Stimulated activated CD8-positive, alpha-beta memory T cell treated with anti-CD3 and anti-CD28 coated beads, Interleukin-15, amount 100 ng/mL, for 48 hours (primary cell): ENCODE data around the gene STK32B.

ENCODE experiments used
- DNase-seq, 2 donors: peaks; one replicate each; pipeline ENCODE4 v3.0.0-alpha.2; 2020; ENCODE audit warnings: low read depth in 2 of 2

The STK32B gene

DNA sequence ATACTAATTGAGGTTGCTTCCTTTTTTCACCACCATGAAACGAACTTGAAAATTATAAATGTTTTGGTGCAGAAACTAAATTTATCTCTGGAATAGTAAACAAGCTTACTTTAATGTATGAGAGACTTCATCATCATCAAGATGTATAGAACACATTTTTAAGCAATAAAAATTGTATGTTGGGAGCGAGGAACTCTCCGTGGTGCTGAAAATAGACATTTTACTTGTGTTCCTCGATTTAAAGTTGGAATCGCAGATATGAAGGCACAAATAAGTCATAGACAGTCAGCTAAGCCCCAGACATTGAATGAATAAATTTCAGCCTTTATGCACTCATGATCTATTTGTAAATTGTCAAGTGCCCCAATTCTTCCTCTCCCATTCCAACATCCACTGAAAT lies 310.7 kb downstream of the STK32B start:
- DNase-seq = no peak

DNA sequence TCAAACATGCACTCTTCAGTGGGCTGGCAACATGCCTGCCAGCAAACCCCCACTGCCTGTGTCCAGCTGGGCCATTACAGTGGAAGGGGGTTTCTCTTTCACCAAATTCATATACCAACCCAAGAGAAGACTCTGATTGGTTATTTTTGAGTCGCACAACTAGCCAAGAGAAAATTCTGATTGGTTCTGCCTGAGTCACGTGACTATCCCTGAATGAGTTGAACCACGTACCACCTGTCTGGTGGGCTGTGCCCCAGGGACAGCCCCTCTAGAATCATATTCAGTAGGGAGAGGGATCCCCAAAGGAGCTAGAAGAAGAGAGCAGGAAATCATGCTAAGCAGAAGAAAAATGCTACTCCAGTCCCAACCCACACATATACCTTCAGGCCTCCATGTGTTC lies 313.1 kb downstream of the STK32B start:
- no peak for DNase-seq

DNA sequence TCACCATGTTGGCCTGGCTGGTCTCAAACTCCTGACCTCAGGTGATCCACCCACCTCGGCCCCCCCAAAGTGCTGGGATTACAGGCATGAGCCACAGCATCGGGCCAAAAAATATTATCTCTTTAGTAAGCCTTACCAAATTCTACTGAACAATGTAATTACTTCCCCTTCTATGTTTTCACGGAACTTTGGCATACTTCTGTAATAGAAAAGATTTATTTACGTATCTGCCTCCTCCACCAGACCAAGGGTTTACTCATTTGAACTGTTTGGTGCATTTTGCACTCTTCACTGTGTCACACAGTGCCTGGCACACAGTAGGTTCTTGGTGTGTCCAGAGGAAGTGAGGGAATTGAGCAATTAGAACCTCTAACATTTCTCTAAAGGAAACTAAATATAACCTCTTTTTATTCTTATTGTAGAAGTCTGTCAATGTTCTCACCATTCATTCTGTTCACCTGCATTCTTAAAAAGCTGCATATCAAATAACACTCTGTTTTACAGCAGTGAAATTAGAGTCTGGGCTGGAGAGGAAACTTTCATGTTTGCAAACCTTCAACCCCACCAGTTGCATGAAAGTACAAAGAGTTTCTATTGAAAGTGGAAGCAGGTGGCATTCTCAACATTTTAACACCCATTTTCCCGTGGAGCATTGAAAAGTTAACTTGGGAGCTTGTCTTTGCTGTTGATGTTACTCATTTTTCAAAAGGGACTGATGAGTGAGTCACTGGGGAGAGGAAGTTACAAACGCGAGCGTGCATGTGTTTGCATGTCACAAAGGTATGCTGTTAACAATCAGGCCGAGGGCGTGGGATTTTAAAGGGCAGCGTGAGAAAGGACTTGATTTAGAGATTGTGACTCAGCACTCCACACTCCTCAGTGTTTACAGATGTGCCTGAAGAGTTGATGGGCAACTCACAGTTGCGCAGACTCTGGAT lies 314.1 kb downstream of the STK32B start:
- no peak for DNase-seq

DNA sequence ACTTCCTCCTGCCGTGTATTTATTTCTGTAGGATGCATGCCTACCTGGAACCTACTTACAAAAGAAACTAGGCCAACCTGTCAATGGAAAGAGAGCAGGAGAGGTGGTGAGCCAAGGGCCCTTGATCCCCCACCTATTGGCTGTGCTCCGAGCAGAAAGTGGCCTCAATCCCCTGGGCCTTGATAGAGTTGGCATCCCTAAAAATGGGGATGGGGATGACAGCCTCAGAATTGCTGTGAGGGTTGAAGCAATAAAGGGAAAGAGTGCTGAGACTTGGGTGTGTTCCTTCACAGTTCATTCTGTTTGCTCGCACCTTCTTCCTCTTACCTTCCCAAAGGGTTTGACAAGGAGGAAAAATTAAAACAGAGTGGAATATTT lies 314.7 kb downstream of the STK32B start:
- DNase-seq = no peak

DNA sequence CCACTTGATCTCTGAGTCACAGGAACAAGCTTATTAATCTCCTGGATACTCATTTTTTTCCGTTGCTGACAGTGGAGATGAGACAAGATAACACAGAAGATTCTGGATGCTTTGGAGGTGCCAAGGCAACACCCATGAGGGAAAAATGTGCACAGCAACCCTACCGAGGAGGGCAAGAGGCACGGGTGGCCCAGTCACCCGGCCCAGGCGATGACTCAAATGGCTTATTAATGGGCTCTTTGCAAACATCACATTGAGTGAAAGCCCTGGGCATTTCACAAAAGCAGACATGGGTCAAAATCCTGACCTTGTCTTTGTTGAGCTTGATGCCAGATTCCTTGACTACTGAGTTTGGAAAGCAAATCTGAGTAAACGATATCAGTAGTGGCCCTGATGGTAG lies 315.1 kb downstream of the STK32B start:
- DNase-seq = no peak

DNA sequence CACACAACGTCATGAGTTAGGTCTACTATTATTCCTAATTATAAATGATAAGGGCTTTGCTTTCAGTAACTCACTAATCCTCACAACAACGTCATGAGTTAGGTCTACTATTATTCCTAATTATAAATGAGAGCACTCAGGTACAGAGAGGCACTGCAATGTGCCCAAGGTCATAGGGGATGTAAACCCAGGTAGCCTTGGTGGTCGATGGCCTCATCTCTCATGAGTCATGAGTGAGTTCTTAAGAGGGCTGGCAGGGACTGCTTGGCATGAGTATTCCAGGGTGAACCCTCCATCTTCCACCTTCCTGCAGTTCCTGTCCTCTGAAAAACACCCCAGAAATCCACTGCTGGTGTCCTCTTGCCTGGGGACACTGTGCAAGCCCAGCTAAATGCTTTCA lies 317.1 kb downstream of the STK32B start:
- DNase-seq = no peak

DNA sequence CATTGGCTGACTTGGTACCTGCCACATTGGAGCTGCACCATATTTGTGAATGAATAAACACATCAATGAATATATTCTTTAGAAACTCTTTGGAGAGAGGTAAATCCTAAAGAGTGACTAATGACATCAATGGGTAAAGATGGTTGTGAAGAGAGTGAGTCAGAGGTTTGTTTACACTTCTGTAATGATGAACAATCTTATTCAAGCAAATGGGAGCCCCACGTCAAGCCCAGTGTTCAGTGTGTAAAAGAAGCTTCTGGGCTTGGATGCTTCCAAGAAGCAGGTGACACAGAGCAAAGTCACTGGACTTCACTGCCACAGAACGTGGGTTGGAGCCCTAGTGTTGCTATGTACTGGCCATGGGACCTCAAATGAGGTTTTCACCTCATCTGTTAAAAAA lies 319.0 kb downstream of the STK32B start:
- no peak for DNase-seq

DNA sequence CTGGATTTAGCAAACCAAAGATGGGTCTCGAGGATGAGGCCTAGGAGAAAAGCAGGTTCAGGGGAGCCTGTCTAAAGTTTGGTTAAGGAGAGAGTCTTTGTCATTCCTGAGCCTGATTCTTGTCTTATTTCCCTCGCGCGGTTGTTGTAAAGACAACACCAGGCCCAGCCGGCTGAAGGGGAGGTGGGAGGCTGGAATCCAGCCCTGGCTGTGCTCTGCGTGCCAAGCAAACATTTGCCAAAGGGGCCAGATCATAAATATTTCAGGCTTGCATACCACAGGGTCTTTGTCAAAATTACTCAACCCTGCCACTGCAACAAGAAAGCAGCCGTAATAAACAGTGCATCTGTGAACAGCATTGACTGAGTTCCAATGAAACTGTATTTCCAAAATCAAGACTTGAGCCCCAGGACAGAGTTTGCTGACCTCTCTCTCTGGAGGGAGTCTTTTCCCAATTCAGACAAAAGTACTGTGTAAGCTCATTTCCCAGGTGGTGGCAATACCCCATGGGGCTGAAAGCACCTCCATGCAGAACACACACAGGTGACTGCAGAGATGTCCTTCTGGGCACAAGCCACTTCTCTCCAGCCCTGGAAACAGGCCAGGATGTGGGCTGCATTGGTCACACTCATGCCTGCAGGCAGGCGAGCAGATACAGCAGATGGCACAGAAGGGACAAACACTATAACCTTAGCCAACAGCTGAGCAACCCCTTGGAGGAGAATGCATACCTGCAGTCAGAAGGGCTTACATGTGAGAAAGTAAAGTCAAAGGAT lies 320.3 kb downstream of the STK32B start:
- no peak for DNase-seq

DNA sequence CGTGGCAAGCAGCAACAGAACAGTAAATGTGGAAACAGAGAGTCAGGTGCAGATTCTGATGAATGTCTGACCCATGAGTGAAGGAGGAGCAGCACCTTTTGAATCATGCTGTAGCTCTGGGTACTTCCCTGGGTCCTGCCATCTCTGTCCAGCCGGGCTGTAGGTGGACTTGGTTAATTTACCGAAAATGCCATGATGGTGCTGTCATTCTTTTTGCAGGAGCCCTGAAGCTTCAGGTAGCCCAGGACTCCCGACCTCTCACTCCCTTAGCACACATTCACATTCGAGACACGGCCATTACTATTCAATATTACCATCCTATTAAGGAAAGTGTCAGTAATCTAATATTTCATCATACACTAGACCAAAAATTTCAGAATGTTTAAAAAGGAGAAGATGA lies 320.9 kb downstream of the STK32B start:
- no peak for DNase-seq

DNA sequence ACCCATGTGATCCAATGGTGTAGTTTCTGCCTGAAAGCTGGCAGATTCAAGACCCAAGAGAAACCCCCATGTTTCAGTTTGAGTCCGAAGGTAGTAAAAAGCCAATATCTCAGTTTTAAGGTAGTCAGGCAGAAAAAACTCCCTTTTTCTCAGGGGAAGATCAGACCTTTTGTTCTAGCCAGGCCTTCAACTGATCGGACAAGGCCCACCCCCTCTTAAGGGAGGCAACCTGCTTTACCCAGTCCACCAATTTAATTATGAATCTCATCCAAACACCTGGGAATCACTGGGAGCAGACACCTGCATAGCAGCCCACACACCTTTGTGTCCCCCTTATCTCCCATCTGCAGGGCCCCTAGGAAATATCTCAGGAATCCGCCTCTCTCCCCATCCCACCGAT lies 322.0 kb downstream of the STK32B start:
- no peak for DNase-seq

DNA sequence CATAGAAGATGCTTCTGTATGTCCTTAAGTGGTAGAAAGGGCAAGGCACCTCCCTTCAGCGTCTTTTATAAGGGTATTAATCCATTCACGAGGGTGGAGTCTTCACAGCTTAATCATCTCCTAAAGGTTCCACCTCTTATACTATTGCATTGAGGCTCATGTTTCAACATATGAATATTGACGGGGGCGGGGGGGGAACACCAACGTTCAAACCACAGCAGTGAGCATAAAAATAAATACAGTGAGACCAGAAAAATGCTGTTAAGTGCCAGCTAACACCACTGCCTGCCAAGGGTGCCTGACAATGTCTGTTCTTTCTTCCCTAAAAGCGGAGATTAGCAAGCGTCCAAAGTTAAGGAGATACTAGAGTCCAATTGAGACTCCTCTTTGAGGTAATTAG lies 323.3 kb downstream of the STK32B start:
- no peak for DNase-seq

DNA sequence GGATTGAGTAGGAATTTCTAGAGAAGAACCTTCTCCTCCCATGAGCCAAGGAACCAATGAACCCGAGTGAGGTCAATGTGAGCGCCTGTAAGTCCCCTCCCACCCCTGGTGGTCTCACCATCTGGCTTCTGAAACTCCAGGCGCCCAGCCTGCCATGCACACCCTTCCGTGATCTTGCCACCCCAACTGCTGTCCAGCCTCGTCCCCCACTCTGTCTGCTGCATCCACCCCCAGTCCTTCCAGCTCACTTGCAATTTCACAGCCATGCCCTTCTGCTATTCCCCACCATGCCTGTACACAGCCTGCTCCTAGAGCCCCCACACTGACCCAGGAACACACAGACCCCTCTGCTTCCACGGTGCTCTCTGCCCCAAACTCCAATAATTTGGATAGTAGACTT lies 323.7 kb downstream of the STK32B start:
- DNase-seq = no peak

DNA sequence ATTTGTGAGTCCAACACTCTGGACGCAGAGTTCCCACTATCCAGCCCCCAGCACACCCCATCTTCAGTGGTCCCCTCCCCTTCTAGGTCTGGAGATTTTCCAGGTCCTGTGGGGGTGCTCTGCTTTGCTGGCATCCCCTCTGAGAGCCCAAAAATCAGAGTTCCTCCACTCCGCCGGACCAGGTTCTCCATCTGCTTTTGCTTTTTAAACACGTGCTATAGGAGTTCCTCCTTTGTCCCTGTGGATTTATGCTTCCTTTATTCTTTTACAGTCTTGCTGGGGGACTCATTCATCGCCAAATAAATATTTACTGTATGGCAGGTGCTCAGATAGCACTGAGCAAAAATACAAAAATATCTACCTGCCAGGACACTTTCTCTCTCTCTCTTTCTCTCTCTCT lies 324.7 kb downstream of the STK32B start:
- DNase-seq = no peak

DNA sequence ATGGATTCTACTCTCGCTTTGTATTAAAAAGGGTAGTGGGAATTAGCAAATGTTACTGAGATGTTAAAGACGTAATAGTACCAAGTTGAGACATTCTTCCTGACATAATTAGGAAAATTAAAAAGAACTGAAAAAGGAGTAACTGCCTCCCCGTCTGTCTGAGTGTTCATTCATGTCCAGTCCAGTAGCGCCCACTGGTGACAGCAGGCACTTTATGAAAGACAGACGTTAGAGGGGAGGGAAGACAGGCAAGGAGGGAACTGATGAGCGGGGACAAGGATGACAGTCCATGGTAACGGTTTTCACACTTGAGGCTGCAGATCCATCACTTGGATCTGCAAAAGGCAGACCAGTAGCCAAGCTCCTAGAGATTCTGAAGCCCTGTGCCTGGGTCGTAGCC lies 326.7 kb downstream of the STK32B start:
- no peak for DNase-seq

DNA sequence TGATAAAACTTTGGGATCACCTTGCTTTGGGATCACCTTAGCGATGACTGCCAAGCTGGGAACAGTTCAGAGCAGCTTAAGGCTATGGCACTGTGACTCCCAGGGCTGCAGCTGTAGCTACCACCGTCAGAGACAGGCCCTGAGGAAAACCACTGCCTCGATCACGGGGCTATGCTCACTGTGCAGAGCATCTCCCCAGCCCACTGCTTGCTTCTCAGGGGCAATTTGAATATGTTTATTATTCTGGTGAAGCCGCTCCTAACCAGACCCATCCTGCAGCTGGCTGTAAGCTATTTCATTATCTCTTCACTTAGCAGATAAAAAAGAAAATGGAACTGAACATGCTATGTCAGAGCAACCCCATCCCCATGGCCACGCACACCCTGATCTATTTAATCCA lies 328.6 kb downstream of the STK32B start:
- DNase-seq = no peak

DNA sequence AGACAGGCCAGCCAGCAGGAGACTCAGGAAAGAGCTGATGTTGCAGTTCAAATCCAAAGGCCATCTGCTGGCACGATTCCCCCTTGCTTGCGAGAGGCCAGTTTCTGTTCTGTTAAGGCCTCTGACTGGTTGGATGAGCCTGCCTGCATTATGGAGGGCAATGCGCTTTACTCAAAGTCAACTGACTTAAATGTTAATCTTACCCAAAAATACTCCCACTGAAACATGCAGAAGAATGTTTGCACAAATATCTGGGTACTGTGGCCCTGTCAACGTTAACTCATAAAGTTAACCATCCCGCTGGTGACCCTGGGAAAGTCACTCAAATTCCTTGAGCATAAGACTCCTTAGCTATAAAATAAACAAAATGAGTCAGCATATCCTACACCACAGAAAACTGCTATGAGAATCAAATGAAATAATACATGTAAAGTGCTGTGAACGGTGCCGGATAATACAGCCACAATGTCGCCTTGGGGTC lies 330.7 kb downstream of the STK32B start:
- DNase-seq = no peak

DNA sequence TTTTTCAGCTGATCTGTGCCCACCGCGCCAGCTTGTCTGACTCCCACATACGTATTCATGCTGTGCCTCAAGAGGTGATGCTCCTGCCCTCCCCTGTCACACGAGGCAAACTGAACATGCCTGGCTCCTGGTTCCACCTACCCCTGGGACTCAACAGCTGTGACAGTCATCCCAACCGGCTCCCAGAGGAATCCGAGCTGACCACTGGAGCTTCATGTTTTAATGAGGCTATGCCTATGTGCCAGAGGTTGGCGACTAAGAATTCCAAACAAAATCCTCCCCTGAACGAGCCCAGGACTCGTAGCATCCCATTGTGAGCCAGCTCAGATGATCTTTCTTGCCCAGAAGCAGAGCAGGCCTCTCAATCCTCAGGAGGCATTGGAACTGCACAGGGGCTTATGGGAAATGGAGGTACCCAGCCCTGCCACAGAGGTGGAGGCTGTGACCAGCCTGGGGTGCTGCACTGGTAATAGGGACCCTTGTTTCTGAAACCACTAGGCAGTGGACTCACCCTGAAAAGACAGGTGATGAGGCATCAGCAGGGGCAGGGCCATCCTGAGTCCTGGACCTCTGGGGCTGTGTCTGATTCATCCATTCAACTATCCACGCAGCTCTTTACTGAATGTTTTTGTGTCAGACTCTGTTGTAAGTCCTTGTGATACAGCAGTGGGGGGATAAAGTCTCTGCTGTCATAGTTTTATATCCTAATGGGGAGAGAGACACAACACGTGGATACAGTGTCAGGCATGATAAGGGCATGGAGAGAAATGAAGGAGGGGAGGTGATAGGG lies 332.1 kb downstream of the STK32B start:
- no peak for DNase-seq

DNA sequence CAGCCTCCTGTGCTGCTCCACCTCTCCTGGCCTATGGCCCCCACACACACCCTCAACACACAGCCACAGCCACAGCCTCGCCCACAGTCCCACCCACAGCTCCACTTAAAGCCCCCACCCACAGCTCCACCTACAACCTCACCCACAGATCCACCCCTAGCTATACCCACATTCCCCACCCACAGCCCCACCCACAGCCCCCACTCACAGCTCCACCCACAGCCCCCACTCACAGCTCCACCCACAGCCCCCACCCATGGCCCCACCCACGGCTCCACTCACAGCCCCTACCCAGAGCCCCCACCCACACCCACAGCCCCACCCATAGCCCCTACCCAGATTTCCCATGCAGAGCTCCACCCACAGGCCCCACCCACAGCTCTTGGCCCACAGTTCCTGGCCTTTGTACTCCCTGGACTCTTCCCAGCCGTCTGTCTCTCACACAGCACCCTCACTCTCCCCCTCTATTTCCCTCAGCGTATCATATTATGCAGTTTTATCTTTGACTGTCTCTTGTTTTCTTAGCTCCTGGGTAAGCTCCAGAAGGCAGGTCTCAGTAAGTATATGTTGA lies 334.5 kb downstream of the STK32B start:
- no peak for DNase-seq

DNA sequence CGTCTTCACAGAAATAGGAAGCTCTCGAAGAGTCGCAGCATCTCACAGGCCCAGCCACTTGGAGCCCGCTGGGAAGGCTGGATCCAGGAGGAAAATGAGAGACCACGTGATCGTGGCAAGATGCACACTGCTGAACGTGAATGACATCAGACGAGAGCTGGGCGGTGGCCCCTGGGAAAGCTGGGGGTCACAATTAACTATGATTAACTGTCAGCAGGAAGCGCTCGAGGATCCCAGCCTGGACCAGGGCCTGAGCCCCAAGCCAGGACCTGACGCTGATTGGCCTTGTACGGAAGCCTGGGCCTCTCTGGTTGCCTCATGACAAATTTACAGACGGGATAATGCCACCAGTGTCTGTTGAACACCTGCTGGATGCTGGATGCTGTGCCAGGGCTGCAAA lies 335.6 kb downstream of the STK32B start:
- no peak for DNase-seq

DNA sequence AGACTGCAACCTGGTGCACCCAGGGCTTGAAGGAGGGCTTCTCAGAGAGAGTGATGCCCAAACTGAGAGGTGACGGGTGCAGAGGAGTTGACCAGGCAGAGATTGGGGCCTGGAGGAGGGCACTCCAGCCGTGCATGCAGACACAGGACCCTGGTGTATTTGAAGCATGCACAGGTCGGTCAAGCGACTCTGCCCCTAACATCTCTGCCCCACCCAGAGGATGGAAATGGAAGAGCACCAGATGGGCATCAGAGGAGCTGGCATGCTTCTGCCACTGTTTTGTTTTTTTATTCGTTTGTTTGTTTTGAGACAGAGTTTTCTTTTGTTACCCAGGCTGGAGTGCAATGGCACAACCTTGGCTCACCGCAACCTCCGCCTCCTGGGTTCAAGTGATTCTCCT lies 336.2 kb downstream of the STK32B start:
- no peak for DNase-seq

DNA sequence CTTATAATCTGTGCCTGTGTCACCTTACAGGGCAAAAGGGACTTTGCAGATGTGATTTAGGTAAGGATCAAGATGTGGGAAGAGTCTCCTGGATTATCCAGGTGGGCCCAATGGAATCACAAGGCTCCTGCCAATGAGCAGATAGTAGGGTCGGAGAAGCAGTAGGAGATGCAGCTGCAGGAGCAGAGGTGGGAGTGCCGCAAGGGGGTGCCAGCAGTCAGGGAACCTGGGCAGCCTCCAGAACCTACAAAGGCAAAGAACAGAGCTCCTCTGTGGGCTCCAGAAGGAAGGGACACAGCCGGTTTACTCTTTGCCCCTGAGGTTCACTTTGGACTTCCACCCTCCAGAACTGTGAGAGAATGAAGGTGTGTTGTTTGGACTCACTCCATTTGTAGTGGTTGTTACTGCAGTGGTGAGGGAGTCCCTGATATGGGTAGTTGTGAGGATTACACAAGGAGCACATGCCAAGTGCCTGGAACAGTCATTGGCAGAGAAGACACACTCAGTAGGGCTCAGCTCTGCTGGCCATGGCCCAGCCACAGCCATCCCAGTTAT lies 338.6 kb downstream of the STK32B start:
- DNase-seq = no peak

DNA sequence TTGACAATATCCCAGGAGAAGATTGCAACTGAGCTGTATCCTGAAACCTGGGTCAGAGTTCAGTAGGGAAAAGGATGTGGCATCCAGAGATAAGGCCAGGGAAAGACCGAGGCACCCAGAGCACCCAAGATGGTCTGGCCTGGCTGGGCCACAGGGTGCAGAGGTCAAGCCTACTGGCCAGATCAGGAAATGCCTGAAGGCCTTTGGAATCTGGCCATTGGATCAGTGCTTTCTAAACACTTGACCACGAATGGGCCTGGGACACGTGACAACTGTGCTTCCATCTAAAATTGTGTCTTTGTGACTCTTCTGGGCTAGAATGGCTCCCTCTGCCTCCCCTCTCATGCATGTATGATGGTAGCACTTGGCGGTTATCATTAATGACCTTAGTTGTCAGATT lies 340.2 kb downstream of the STK32B start:
- DNase-seq = no peak
